ENCODE data around the gene CACNA1I.

The CACNA1I gene

DNA sequence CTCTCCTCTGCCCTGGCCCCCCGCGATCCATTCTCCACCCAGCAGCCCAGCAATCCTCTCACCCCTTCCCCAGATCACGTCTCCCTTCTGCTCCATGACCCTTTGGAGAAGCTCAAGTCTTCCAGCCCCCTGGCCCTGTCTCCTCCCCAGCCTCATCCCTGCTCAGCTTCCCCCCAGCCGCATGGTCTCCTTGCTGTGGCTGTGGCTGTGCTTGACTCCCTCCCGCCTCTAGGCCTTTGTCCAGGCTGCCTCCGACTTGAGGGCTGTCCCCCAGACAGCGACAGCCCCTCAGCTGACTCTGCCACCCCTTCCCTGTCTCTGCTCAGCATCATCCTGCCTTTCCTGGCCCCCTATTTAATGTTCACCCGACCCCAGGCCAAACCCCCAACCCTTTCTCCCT is 59.3 kb downstream of the CACNA1I start:
- TF ChIP-seq CEBPB (IDR thresholded peaks at IDR 0.05) (no peak), NFIC (IDR thresholded peaks at IDR 0.05) (no peak), ZBTB7A (IDR thresholded peaks at IDR 0.05; ENCODE audit: low read depth) (no peak), FOXM1 (IDR thresholded peaks at IDR 0.05; ENCODE audit: borderline replicate concordance, low read depth) (no peak), TAF1 (IDR thresholded peaks at IDR 0.05; ENCODE audit: low read depth) (no peak), REST (IDR thresholded peaks at IDR 0.05; ENCODE audit: low read depth) (no peak), YY1 (IDR thresholded peaks at IDR 0.05; ENCODE audit: low read depth) (no peak), EP300 (IDR thresholded peaks at IDR 0.05; ENCODE audit: borderline replicate concordance) (no peak), EGR1 (IDR thresholded peaks at IDR 0.05) (no peak), RAD21 (IDR thresholded peaks at IDR 0.05; ENCODE audit: low read depth) (no peak), TEAD4 (IDR thresholded peaks at IDR 0.05) (no peak), CREB1 (IDR thresholded peaks at IDR 0.05; ENCODE audit: low read depth) (no peak), TCF12 (IDR thresholded peaks at IDR 0.05; ENCODE audit: low read depth) (no peak)
- TF ChIP-seq, protein P1, sequence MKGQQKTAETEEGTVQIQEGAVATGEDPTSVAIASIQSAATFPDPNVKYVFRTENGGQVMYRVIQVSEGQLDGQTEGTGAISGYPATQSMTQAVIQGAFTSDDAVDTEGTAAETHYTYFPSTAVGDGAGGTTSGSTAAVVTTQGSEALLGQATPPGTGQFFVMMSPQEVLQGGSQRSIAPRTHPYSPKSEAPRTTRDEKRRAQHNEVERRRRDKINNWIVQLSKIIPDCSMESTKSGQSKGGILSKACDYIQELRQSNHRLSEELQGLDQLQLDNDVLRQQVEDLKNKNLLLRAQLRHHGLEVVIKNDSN (IDR thresholded peaks at IDR 0.05), result no peak
- TF ChIP-seq, protein P2, sequence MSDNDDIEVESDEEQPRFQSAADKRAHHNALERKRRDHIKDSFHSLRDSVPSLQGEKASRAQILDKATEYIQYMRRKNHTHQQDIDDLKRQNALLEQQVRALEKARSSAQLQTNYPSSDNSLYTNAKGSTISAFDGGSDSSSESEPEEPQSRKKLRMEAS (IDR thresholded peaks at IDR 0.05), result no peak

- no peak for TF ChIP-seq YY1 (IDR thresholded peaks at IDR 0.05; ENCODE audit: low read depth)
- no peak for TF ChIP-seq TEAD4 (IDR thresholded peaks at IDR 0.05)
- TF ChIP-seq EP300 (IDR thresholded peaks at IDR 0.05; ENCODE audit: borderline replicate concordance), result no peak
- TF ChIP-seq, protein P2 (IDR thresholded peaks at IDR 0.05), result no peak
- TF ChIP-seq REST (IDR thresholded peaks at IDR 0.05; ENCODE audit: low read depth), result no peak
- TF ChIP-seq ZBTB7A (IDR thresholded peaks at IDR 0.05; ENCODE audit: low read depth), result no peak
- no peak for TF ChIP-seq FOXM1 (IDR thresholded peaks at IDR 0.05; ENCODE audit: borderline replicate concordance, low read depth)
- TF ChIP-seq EGR1 (IDR thresholded peaks at IDR 0.05), result no peak
- TF ChIP-seq, protein P1 (IDR thresholded peaks at IDR 0.05), result no peak
- no peak for TF ChIP-seq CREB1 (IDR thresholded peaks at IDR 0.05; ENCODE audit: low read depth)
- TF ChIP-seq RAD21 (IDR thresholded peaks at IDR 0.05; ENCODE audit: low read depth), result no peak
- TF ChIP-seq NFIC (IDR thresholded peaks at IDR 0.05), result no peak
- TF ChIP-seq TAF1 (IDR thresholded peaks at IDR 0.05; ENCODE audit: low read depth), result no peak
Measured at GRCh38 chr22:39630721-39631120, 60.2 kb downstream of the CACNA1I start.

DNA sequence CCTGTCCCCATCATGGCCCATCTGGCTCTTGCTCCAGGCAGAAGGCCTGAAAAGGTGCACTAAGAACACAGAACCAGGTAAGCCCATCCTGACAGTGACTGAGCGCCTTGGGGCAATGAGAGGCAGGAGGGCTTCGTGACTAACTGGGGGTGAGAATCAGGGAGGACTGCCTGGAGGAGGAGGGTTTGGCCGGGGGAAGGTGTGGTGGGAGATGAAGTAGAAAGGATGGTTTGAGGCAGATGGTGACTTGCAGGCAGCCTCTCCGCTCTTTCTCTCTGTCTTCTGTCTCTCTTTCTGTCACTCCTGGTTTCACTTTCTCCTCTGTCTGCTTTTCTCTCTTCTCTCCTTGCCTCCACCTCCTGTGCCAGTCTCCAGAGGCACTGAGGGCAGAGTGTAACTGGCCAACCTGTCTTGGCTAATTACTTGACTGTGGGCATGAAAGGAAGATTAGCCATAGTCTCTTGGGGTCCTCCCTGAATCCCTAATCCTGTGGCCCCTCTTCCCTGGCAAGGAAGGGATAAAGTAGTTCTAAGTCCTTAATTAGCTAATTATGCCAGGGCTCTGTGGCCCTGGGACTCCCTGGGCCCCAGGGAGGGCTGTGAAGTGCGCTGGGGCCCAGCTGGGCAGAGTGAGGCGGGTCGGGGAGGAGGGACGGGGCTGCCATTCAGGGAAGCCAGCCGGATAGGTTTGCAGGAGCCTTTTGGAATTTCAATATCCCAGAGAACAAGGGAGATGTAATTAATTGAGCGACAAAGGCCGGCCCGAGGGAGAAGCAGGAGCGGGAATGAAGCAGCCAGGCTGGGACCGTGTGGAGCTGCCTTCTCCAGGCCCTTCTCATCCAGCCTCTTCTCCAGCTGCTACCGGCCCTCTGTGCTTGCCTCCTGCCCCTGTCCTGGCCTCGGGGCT is 61.1 kb downstream of the CACNA1I start:
- no peak for TF ChIP-seq TEAD4 (IDR thresholded peaks at IDR 0.05)
- no peak for TF ChIP-seq EGR1 (IDR thresholded peaks at IDR 0.05)
- TF ChIP-seq, protein P1 (IDR thresholded peaks at IDR 0.05), result no peak
- no peak for TF ChIP-seq CREB1 (IDR thresholded peaks at IDR 0.05; ENCODE audit: low read depth)
- no peak for TF ChIP-seq RAD21 (IDR thresholded peaks at IDR 0.05; ENCODE audit: low read depth)
- no peak for TF ChIP-seq EP300 (IDR thresholded peaks at IDR 0.05; ENCODE audit: borderline replicate concordance)
- TF ChIP-seq CEBPB (IDR thresholded peaks at IDR 0.05), result no peak
- TF ChIP-seq FOXM1 (IDR thresholded peaks at IDR 0.05; ENCODE audit: borderline replicate concordance, low read depth), result no peak
- TF ChIP-seq ZBTB7A (IDR thresholded peaks at IDR 0.05; ENCODE audit: low read depth), result no peak
- TF ChIP-seq REST (IDR thresholded peaks at IDR 0.05; ENCODE audit: low read depth), result no peak

All from Ishikawa (cell line).